ENCODE results near the gene TBC1D22A.

DNA sequence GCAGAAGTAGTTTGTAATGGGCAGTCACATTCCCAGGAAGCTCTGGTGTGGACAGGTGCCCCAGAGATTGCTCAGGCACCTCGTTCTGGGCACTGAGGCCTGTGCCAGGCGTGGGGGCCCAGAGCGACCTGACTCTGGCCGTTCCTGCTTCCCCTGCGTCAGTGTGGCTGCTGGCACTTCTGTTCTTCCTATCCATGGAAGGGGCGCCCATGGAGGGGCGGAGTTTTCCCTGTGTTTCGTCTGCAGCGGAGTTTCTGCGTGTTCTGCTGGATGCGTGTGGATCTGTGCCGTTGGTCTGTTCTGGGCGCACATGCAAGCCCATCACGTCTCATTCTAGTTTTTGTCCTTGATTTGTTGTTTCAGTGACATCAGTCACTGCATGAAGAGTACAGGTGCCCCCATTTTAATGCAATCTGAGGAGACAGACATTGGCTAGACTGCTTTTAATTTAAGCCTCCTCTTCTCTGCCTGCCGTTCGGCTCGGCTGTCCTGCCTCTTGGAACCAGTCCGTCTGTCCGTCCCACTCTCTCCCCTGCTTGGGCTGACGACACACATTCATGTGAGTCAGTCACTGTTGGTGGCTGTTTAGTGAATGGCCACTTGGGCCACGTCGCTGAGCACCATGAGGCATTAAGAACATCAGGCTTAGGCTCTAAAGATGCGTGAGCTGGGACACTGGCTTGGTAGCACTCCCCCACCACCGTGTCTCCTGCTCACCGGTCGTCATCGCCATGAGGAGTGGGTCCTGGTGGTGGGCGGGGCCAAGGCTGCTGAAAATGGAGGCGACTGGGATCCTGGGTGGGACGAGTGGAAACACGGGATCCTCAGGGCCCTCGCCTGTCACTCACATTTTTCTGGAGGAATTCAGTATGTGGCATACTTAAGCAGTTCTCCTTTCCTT is 255.8 kb downstream of the TBC1D22A start:
- TF ChIP-seq, protein P1, sequence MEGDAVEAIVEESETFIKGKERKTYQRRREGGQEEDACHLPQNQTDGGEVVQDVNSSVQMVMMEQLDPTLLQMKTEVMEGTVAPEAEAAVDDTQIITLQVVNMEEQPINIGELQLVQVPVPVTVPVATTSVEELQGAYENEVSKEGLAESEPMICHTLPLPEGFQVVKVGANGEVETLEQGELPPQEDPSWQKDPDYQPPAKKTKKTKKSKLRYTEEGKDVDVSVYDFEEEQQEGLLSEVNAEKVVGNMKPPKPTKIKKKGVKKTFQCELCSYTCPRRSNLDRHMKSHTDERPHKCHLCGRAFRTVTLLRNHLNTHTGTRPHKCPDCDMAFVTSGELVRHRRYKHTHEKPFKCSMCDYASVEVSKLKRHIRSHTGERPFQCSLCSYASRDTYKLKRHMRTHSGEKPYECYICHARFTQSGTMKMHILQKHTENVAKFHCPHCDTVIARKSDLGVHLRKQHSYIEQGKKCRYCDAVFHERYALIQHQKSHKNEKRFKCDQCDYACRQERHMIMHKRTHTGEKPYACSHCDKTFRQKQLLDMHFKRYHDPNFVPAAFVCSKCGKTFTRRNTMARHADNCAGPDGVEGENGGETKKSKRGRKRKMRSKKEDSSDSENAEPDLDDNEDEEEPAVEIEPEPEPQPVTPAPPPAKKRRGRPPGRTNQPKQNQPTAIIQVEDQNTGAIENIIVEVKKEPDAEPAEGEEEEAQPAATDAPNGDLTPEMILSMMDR (IDR thresholded peaks at IDR 0.05): no peak
- no peak for TF ChIP-seq POLR2A (IDR thresholded peaks at IDR 0.05)

Measured in right lobe of liver (tissue), 4 donors.